Endothelial cell of umbilical vein (primary cell): ENCODE measurements around the gene CIITA. TPM values are rescaled to one million over a fixed set of nuclear protein-coding genes. Genes with fewer than 3 reads are reported as not detected.

Experiments
- BruUV-seq: library from RNA; stranded (reverse); fragments of 400-500 nt; replicated peaks from 2 replicates; lab custom pipeline; 2021; lab: Mats Ljungman, UMichigan
- CTCF ChIA-PET: fragments of 300-600, 350-600 bp; sonication (Branson Sonifier 250); formaldehyde crosslinking; loops from one replicate; lab custom pipeline; 2021; ENCODE audit warnings: antibody characterized with exemption, inconsistent platforms; lab: Charles Lee
- POLR2A ChIA-PET: fragments of 300-600, 350-600 bp; sonication (Branson Sonifier 250); formaldehyde crosslinking; loops from one replicate; lab custom pipeline; 2021; ENCODE audit warnings: antibody characterized with exemption, inconsistent platforms; lab: Charles Lee
- DNase-seq: peaks from one replicate; pipeline ENCODE4 v3.0.0-alpha.2; 2011; ENCODE audit warnings: low read depth, low spot score
- FAIRE-seq: peaks from 2 replicates; lab custom pipeline; 2011; peaks lifted over from hg19 to GRCh38; lab: Jason Lieb, UNC
- H2AFZ ChIP-seq: 2 replicates; pipeline ENCODE4 v1.6.0; 2012; ENCODE audit warnings: low read depth, low read length, control low read depth, inconsistent platforms
- H3K27ac ChIP-seq: 2 replicates; pipeline ENCODE4 v1.5.1; 2011; ENCODE audit warnings: low read depth, mild to moderate bottlenecking, control low read depth, low read length, moderate library complexity; ENCODE audit not compliant: insufficient read depth
- H3K27me3 ChIP-seq, 2 experiments: 2 replicates each; pipeline versions ENCODE4 v1.6.0 to v1.6.1; 2011; ENCODE audit warnings: low read length in 2 of 2, mixed read lengths in 1 of 2; ENCODE audit not compliant: control insufficient read depth in 2 of 2, insufficient read depth in 2 of 2
- H3K36me3 ChIP-seq, 2 experiments: 2 replicates in 1 of 2; 3 replicates in 1 of 2; pipeline ENCODE4 v1.5.1; 2011; ENCODE audit warnings: low read length in 2 of 2, mild to moderate bottlenecking in 1 of 2, moderate library complexity in 1 of 2; ENCODE audit not compliant: control insufficient read depth in 2 of 2, insufficient read depth in 2 of 2; ENCODE audit errors: extremely low read depth in 1 of 2
- H3K4me1 ChIP-seq: 3 replicates; pipeline ENCODE4 v1.5.1; 2011; ENCODE audit warnings: mild to moderate bottlenecking, low read length; ENCODE audit not compliant: control insufficient read depth, insufficient read depth; ENCODE audit errors: extremely low read depth
- H3K4me2 ChIP-seq: 2 replicates; pipeline ENCODE4 v1.6.1; 2011; ENCODE audit warnings: low read length, control low read depth, mixed read lengths; ENCODE audit not compliant: insufficient read depth
- H3K4me3 ChIP-seq, 3 experiments: fragments of 200-600 bp in 1 of 3; sonication (generic), shearing (Covaris generic) in 1 of 3; replicated peaks in 1 of 3; 2 replicates each; pipeline ENCODE4 v1.5.1; 2011 to 2016; ENCODE audit warnings: control low read depth in 3 of 3, low read length in 3 of 3, mild to moderate bottlenecking in 2 of 3, inconsistent platforms in 1 of 3, low read depth in 1 of 3, moderate library complexity in 1 of 3; ENCODE audit not compliant: insufficient read depth in 1 of 3
- H3K79me2 ChIP-seq: 2 replicates; pipeline ENCODE4 v1.6.0; 2012; ENCODE audit warnings: low read length, inconsistent platforms; ENCODE audit not compliant: control insufficient read depth, insufficient read depth
- H3K9ac ChIP-seq: replicated peaks from 2 replicates; pipeline ENCODE3; 2011; ENCODE audit warnings: low read length, control low read depth; ENCODE audit not compliant: insufficient read depth; ENCODE audit errors: extremely low read depth
- H3K9me1 ChIP-seq: replicated peaks from 3 replicates; pipeline ENCODE4 v1.6.0; 2011; ENCODE audit warnings: mild to moderate bottlenecking, low read length; ENCODE audit not compliant: control insufficient read depth, insufficient read depth; ENCODE audit errors: extremely low read depth
- H3K9me3 ChIP-seq: replicated peaks from 2 replicates; pipeline ENCODE4 v1.5.1; 2012; ENCODE audit warnings: low read length, inconsistent platforms; ENCODE audit not compliant: control insufficient read depth, insufficient read depth
- H4K20me1 ChIP-seq: replicated peaks from 2 replicates; pipeline ENCODE3; 2011; ENCODE audit warnings: mild to moderate bottlenecking, low read length; ENCODE audit not compliant: control insufficient read depth, insufficient read depth; ENCODE audit errors: extremely low read depth
- CTCF ChIP-seq, 2 donors: IDR thresholded peaks; 1 replicate in 1 of 2; 2 replicates in 1 of 2; pipeline ENCODE4 v1.5.1; 2011; ENCODE audit warnings: low read length in 2 of 2, mild to moderate bottlenecking in 2 of 2, moderate library complexity in 2 of 2, control low read depth in 1 of 2, inconsistent platforms in 1 of 2, low read depth in 1 of 2; ENCODE audit not compliant: insufficient read depth in 1 of 2; ENCODE audit errors: extremely low read depth in 1 of 2
- EZH2 ChIP-seq: IDR thresholded peaks from 2 replicates; pipeline ENCODE4 v1.6.1; 2012; ENCODE audit warnings: borderline replicate concordance, low read depth, mild to moderate bottlenecking, moderate library complexity, low read length, inconsistent platforms; ENCODE audit not compliant: severe bottlenecking
- FOS ChIP-seq: IDR thresholded peaks from 2 replicates; pipeline ENCODE4 v1.6.1; 2011; ENCODE audit warnings: mild to moderate bottlenecking, low read length, moderate library complexity, borderline replicate concordance; ENCODE audit not compliant: insufficient read depth
- GATA2 ChIP-seq: IDR thresholded peaks from 2 replicates; pipeline ENCODE4 v1.7.0; 2011; ENCODE audit warnings: low read depth, mild to moderate bottlenecking, moderate library complexity, mixed read lengths, low read length; ENCODE audit not compliant: insufficient read length, insufficient read depth
- JUN ChIP-seq: IDR thresholded peaks from 2 replicates; pipeline ENCODE4 v1.6.1; 2011; ENCODE audit warnings: borderline replicate concordance, low read depth; ENCODE audit not compliant: insufficient read length, insufficient read depth
- MYC ChIP-seq: IDR thresholded peaks from one replicate; pipeline ENCODE4 v1.6.1; 2011; ENCODE audit warnings: mild to moderate bottlenecking, low read depth, low read length
- POLR2A ChIP-seq: IDR thresholded peaks from 2 replicates; pipeline ENCODE4 v1.6.1; 2012; ENCODE audit warnings: low read depth, mild to moderate bottlenecking, control low read depth, low read length
- POLR2AphosphoS5 ChIP-seq: IDR thresholded peaks from 2 replicates; pipeline ENCODE4 v1.6.1; 2012; ENCODE audit warnings: low read depth, mild to moderate bottlenecking, control low read depth, low read length, moderate library complexity; ENCODE audit not compliant: insufficient read depth
- dilution Hi-C: fragments of 300-500 bp; cut with MboI; formaldehyde crosslinking; loops from one replicate; pipeline ENCODE4 v1.15.0; 2019; ENCODE audit warnings: low sequenced_read_pairs; ENCODE audit not compliant: extremely low pct_ligation_motif_present
- intact Hi-C: fragments of 100-400 bp; cut with micrococcal nuclease; formaldehyde crosslinking; loops from one replicate; pipeline ENCODE4 v1.10.0; 2022
- polyA plus RNA-seq, 4 experiments: library from polyadenylated mRNA; depleted of rRNA in 3 of 4; stranded (reverse) in 3 of 4; unstranded in 1 of 4; fragments of >200 nt; gene quantifications; 2 replicates each; pipeline versions ENCODE4 v1.2.1 to v1.2.3, GENCODE V29; 2011 to 2012; ENCODE audit warnings: missing spikeins in 1 of 4
- total RNA-seq: library from RNA; stranded (reverse); gene quantifications from 2 replicates; pipeline ENCODE4 v1.2.3, GENCODE V29; 2021
- TF ChIP-seq, protein P1 (sequence below): IDR thresholded peaks from 2 replicates; pipeline ENCODE4 v1.6.1; 2011; ENCODE audit not compliant: insufficient read depth, insufficient read length

CIITA gene
- total and polyA plus RNA-seq, 2 donors (not counting 3 experiments of a cell fraction or from before 2014, with no cell fraction given): not detected

GRCh38 chr16:10978124-10978523, 101.1 kb downstream of the CIITA start:
- Histone ChIP-seq H2AFZ (no peak overlapping the region), H3K27ac (no peak overlapping the region), H3K36me3 (peaks cover 0 to 8% of the 10 kb centered on the region in 2 experiments), H3K4me3 (no peak overlapping the region), H3K4me1 (peaks cover 11% of the 10 kb centered on the region), H3K79me2 (no peaks in the 10 kb centered on the region), H3K9ac (no peak overlapping the region), H3K9me1 (no peaks in the 10 kb centered on the region), H3K27me3 (no peaks in the 10 kb centered on the region), H3K4me2 (no peak overlapping the region), H3K9me3 (no peaks in the 10 kb centered on the region), H4K20me1 (no peaks in the 10 kb centered on the region)
- intact Hi-C loops (no loop called here), dilution Hi-C loops (no loop called here)
- ChIA-PET CTCF (no interaction called here), POLR2A (no interaction called here)
- BruUV-seq: no TSS peak
- TF ChIP-seq POLR2AphosphoS5 (no peak), GATA2 (no peak), POLR2A (no peak), CTCF (IDR thresholded peaks at IDR 0.05; ENCODE audit: extremely low read depth in 1 of 2, insufficient read depth in 1 of 2, low read depth in 1 of 2, low read length in 2 of 2) (no peak), MYC (no peak), FOS (no peak), EZH2 (no peak), JUN (no peak)
- TF ChIP-seq, protein P1, sequence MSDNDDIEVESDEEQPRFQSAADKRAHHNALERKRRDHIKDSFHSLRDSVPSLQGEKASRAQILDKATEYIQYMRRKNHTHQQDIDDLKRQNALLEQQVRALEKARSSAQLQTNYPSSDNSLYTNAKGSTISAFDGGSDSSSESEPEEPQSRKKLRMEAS: no peak
- no peak for FAIRE-seq
- DNase-seq: no peak
